ENCODE results near the gene NR2F6.

DNA sequence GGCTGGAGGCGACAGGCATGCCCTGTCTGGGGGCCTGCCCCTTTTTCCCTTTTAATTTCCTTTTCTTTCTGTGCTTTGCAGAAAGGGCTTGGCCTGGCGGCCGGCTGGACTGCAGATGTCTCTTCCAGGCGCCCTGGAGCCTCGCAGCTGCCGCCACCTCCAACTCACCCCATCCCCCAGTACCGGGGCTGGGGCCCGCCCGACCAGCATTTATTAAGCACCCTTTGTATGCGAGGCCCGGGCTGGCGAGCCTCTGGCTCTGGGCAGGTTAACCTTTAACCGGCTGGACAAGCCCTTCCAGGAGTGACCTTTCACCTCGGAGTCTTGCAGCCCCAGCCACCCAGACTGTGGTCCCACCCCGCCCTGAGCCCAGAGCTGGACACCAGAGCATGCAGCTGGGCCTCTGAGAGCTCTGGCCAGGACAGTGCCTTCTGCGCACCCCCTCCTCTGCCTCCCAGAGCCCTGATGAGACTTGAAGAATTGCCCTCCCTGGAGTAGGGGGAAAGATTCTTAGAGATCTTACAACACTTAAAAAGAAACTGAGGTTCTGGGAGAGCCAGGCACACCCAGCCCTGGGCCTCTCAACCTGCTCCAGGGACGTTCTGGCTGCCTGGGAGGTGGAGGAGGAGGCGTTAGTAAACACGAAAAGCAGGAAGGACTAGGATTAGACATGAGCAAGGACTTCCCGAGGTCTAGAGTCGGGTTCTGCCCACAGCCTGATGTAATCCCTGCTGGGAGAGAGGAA is 1.1 kb upstream of the NR2F6 start:
- no peak for TF ChIP-seq POLR2A (IDR thresholded peaks at IDR 0.05; ENCODE audit: extremely low read depth, insufficient read length)
- TF ChIP-seq, protein P1, sequence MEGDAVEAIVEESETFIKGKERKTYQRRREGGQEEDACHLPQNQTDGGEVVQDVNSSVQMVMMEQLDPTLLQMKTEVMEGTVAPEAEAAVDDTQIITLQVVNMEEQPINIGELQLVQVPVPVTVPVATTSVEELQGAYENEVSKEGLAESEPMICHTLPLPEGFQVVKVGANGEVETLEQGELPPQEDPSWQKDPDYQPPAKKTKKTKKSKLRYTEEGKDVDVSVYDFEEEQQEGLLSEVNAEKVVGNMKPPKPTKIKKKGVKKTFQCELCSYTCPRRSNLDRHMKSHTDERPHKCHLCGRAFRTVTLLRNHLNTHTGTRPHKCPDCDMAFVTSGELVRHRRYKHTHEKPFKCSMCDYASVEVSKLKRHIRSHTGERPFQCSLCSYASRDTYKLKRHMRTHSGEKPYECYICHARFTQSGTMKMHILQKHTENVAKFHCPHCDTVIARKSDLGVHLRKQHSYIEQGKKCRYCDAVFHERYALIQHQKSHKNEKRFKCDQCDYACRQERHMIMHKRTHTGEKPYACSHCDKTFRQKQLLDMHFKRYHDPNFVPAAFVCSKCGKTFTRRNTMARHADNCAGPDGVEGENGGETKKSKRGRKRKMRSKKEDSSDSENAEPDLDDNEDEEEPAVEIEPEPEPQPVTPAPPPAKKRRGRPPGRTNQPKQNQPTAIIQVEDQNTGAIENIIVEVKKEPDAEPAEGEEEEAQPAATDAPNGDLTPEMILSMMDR (IDR thresholded peaks at IDR 0.05; ENCODE audit: low read depth, low read length): no peak
- TF ChIP-seq, protein P2, sequence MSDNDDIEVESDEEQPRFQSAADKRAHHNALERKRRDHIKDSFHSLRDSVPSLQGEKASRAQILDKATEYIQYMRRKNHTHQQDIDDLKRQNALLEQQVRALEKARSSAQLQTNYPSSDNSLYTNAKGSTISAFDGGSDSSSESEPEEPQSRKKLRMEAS (IDR thresholded peaks at IDR 0.05; ENCODE audit: low read depth, low read length): no peak

All from NB4 (cell line).